Iris pigment epithelial cell (primary cell): Measurements from ENCODE around the gene MRPS14.

Experiments used
- DNase-seq: peaks from one replicate; pipeline ENCODE4 v3.0.0-alpha.2; 2011; ENCODE audit warnings: low read depth

The MRPS14 gene

GRCh38 chr1:174984952-174985351, 38.3 kb downstream of the MRPS14 start:
- DNase-seq: no peak

GRCh38 chr1:174982971-174983689, 40.1 kb downstream of the MRPS14 start:
- DNase-seq: peak; percentile 57

- peak; percentile 85 for DNase-seq
Measured at GRCh38 chr1:174976436-174977108, 46.7 kb downstream of the MRPS14 start.

GRCh38 chr1:174975764-174976163, 47.5 kb downstream of the MRPS14 start:
- no peak for DNase-seq

- DNase-seq: no peak
Measured at GRCh38 chr1:174974711-174975119, 48.5 kb downstream of the MRPS14 start.

GRCh38 chr1:174971902-174972301, 51.3 kb downstream of the MRPS14 start:
- DNase-seq: no peak

GRCh38 chr1:174971466-174971865, 51.8 kb downstream of the MRPS14 start:
- DNase-seq: no peak

GRCh38 chr1:174969977-174970376, 53.2 kb downstream of the MRPS14 start:
- peak; percentile 73 for DNase-seq

- DNase-seq: peak; percentile 97
Measured at GRCh38 chr1:174968750-174969244, 54.4 kb downstream of the MRPS14 start.

GRCh38 chr1:174967845-174968705, 55.1 kb downstream of the MRPS14 start:
- no peak for DNase-seq

- DNase-seq: peak; percentile 72
Measured at GRCh38 chr1:174966008-174966572, 57.1 kb downstream of the MRPS14 start.

GRCh38 chr1:174965362-174966007, 57.7 kb downstream of the MRPS14 start:
- DNase-seq: no peak

- peak; percentile 70 for DNase-seq
Measured at GRCh38 chr1:174964972-174965361, 58.3 kb downstream of the MRPS14 start.

GRCh38 chr1:174964261-174964971, 58.8 kb downstream of the MRPS14 start:
- peak; percentile 61 for DNase-seq

- DNase-seq: no peak
Measured at GRCh38 chr1:174963529-174964125, 59.6 kb downstream of the MRPS14 start.
